IPS-15b (cell line): ENCODE data around the gene IL17RB.

Experiments used
- H3K27me3 ChIP-seq: one replicate; pipeline ENCODE4 v1.6.1; 2013; ENCODE audit warnings: low read length; ENCODE audit not compliant: control insufficient read depth, insufficient read depth
- H3K36me3 ChIP-seq: one replicate; pipeline ENCODE4 v1.6.1; 2013; ENCODE audit warnings: low read length; ENCODE audit not compliant: control insufficient read depth, insufficient read depth
- H3K4me1 ChIP-seq: one replicate; pipeline ENCODE4 v1.6.1; 2013; ENCODE audit warnings: mild to moderate bottlenecking, low read length; ENCODE audit not compliant: control insufficient read depth, insufficient read depth
- H3K4me3 ChIP-seq: one replicate; pipeline ENCODE4 v1.5.1; 2013; ENCODE audit warnings: low read depth, low read length
- H3K9ac ChIP-seq: one replicate; pipeline ENCODE4 v1.6.1; 2013; ENCODE audit warnings: low read depth, mild to moderate bottlenecking, low read length
- H3K9me3 ChIP-seq: one replicate; pipeline ENCODE4 v1.6.1; 2013; ENCODE audit warnings: mild to moderate bottlenecking, low read length; ENCODE audit not compliant: control insufficient read depth, insufficient read depth

Gene IL17RB

GRCh38 chr3:53805463-53806159 is 40.8 kb upstream of the IL17RB start:
- Histone ChIP-seq H3K27me3 (no peaks in the 10 kb centered on the region), H3K9me3 (no peaks in the 10 kb centered on the region), H3K4me1 (no peaks in the 10 kb centered on the region), H3K4me3 (no peak overlapping the region), H3K36me3 (no peaks in the 10 kb centered on the region), H3K9ac (no peak overlapping the region)

- H3K27me3 ChIP-seq: no peaks in the 10 kb centered on the region
- no peak overlapping the region for H3K4me3 ChIP-seq
- H3K4me1 ChIP-seq: no peaks in the 10 kb centered on the region
- no peaks in the 10 kb centered on the region for H3K9me3 ChIP-seq
- no peak overlapping the region for H3K9ac ChIP-seq
- H3K36me3 ChIP-seq: no peaks in the 10 kb centered on the region
Observed at GRCh38 chr3:53806182-53807116, 39.9 kb upstream of the IL17RB start.

- no peaks in the 10 kb centered on the region for H3K36me3 ChIP-seq
- no peaks in the 10 kb centered on the region for H3K9me3 ChIP-seq
- no peak overlapping the region for H3K4me3 ChIP-seq
- no peak overlapping the region for H3K9ac ChIP-seq
- no peaks in the 10 kb centered on the region for H3K4me1 ChIP-seq
- H3K27me3 ChIP-seq: no peaks in the 10 kb centered on the region
Observed at GRCh38 chr3:53807117-53807810, 39.1 kb upstream of the IL17RB start.

DNA sequence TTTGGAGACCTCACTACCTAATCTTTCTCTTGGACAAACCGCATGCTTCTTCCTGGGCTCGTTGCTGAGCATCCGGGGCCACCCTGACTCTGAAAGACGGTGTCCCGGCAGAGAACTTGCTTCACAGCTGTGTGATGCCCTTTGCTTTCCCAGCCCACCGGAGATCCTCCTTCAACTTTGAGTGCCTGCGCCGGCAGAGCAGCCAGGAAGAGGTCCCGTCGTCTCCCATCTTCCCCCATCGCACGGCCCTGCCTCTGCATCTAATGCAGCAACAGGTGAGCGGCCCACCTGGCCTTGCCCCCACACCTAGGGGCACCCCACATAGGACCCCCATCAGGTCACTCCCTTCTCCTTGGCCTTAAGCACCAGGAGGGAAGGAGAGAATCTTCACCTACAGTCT is 37.9 kb upstream of the IL17RB start:
- no peaks in the 10 kb centered on the region for H3K36me3 ChIP-seq
- H3K4me1 ChIP-seq: no peaks in the 10 kb centered on the region
- no peak overlapping the region for H3K4me3 ChIP-seq
- no peak overlapping the region for H3K9ac ChIP-seq
- H3K9me3 ChIP-seq: no peaks in the 10 kb centered on the region
- H3K27me3 ChIP-seq: no peaks in the 10 kb centered on the region

DNA sequence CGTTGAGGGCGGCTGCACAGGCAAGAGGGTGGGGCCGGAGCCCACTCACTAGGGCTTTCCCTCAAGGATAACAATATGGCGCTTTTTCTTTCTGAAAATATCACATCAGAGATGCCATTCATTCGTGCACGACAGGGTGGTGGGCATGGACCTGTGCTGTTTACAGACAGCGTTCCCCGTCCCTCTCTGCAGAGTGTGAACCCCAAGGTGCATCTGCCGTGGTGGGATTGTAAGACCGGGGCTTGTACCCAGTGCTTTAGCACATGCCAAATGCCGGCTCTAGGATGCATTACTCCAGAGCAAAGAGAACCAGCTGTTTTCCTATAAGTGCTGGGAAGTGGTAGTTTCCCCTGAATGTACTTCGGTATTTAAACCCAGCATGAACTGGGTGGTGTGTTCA is 37.1 kb upstream of the IL17RB start:
- H3K36me3 ChIP-seq: no peaks in the 10 kb centered on the region
- H3K9me3 ChIP-seq: no peaks in the 10 kb centered on the region
- no peak overlapping the region for H3K4me3 ChIP-seq
- no peak overlapping the region for H3K9ac ChIP-seq
- H3K27me3 ChIP-seq: no peaks in the 10 kb centered on the region
- H3K4me1 ChIP-seq: no peaks in the 10 kb centered on the region

- no peaks in the 10 kb centered on the region for H3K27me3 ChIP-seq
- no peaks in the 10 kb centered on the region for H3K4me1 ChIP-seq
Observed at GRCh38 chr3:53809764-53810400, 36.5 kb upstream of the IL17RB start.

DNA sequence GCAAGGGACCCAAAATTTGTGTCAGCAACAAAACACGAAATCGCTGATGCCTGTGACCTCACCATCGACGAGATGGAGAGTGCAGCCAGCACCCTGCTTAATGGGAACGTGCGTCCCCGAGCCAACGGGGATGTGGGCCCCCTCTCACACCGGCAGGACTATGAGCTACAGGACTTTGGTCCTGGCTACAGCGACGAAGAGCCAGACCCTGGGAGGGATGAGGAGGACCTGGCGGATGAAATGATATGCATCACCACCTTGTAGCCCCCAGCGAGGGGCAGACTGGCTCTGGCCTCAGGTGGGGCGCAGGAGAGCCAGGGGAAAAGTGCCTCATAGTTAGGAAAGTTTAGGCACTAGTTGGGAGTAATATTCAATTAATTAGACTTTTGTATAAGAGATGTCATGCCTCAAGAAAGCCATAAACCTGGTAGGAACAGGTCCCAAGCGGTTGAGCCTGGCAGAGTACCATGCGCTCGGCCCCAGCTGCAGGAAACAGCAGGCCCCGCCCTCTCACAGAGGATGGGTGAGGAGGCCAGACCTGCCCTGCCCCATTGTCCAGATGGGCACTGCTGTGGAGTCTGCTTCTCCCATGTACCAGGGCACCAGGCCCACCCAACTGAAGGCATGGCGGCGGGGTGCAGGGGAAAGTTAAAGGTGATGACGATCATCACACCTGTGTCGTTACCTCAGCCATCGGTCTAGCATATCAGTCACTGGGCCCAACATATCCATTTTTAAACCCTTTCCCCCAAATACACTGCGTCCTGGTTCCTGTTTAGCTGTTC is 35.0 kb upstream of the IL17RB start:
- no peak overlapping the region for H3K4me3 ChIP-seq
- no peaks in the 10 kb centered on the region for H3K4me1 ChIP-seq
- H3K36me3 ChIP-seq: no peaks in the 10 kb centered on the region
- no peaks in the 10 kb centered on the region for H3K27me3 ChIP-seq
- no peaks in the 10 kb centered on the region for H3K9me3 ChIP-seq
- no peak overlapping the region for H3K9ac ChIP-seq

More at GRCh38 chr3:53809764-53810400, 36.5 kb upstream of the IL17RB start:
- Histone ChIP-seq H3K36me3 (no peaks in the 10 kb centered on the region), H3K4me3 (no peak overlapping the region), H3K9me3 (no peaks in the 10 kb centered on the region), H3K9ac (no peak overlapping the region)

DNA sequence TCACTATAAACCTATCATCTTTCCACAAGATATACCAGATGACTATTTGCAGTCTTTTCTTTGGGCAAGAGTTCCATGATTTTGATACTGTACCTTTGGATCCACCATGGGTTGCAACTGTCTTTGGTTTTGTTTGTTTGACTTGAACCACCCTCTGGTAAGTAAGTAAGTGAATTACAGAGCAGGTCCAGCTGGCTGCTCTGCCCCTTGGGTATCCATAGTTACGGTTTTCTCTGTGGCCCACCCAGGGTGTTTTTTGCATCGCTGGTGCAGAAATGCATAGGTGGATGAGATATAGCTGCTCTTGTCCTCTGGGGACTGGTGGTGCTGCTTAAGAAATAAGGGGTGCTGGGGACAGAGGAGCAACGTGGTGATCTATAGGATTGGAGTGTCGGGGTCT is 33.9 kb upstream of the IL17RB start:
- H3K4me3 ChIP-seq: no peak overlapping the region
- no peak overlapping the region for H3K9ac ChIP-seq
- no peaks in the 10 kb centered on the region for H3K9me3 ChIP-seq
- peaks cover 2% of the 10 kb centered on the region for H3K36me3 ChIP-seq
- no peaks in the 10 kb centered on the region for H3K4me1 ChIP-seq
- H3K27me3 ChIP-seq: no peaks in the 10 kb centered on the region

- H3K4me1 ChIP-seq: no peaks in the 10 kb centered on the region
- H3K4me3 ChIP-seq: no peak overlapping the region
- H3K9ac ChIP-seq: no peak overlapping the region
- H3K36me3 ChIP-seq: peaks cover 6% of the 10 kb centered on the region
- H3K9me3 ChIP-seq: no peaks in the 10 kb centered on the region
- H3K27me3 ChIP-seq: no peaks in the 10 kb centered on the region
Observed at GRCh38 chr3:53813229-53813628, 33.1 kb upstream of the IL17RB start.

GRCh38 chr3:53813876-53814275 is 32.5 kb upstream of the IL17RB start:
- Histone ChIP-seq H3K4me3 (no peak overlapping the region), H3K9ac (no peak overlapping the region)

GRCh38 chr3:53815067-53815466 is 31.3 kb upstream of the IL17RB start:
- Histone ChIP-seq H3K27me3 (no peaks in the 10 kb centered on the region), H3K4me1 (no peaks in the 10 kb centered on the region), H3K36me3 (peaks cover 16% of the 10 kb centered on the region), H3K4me3 (no peak overlapping the region), H3K9me3 (no peaks in the 10 kb centered on the region), H3K9ac (no peak overlapping the region)

More at GRCh38 chr3:53813876-53814275, 32.5 kb upstream of the IL17RB start:
- Histone ChIP-seq H3K27me3 (no peaks in the 10 kb centered on the region), H3K9me3 (no peaks in the 10 kb centered on the region), H3K4me1 (no peaks in the 10 kb centered on the region), H3K36me3 (peaks cover 11% of the 10 kb centered on the region)
